Naive thymus-derived CD4-positive, alpha-beta T cell (primary cell): ENCODE results near the gene BTBD2. TPM values are rescaled to one million over a fixed set of nuclear protein-coding genes. Genes with fewer than 3 reads are reported as not detected.
A peak's percentile ranks its signal among the peaks of the same experiment; 100 is the strongest.

Experiments
- ATAC-seq: fragments of 150-1000 bp; cut with Tn5 transposase; 2 replicates; pipeline ENCODE4 v1.10.0; 2021; ENCODE audit warnings: mild to moderate bottlenecking, moderate library complexity
- CTCF ChIA-PET: fragments of 350-600 bp; sonication (Branson Sonifier 250); formaldehyde crosslinking; loops from one replicate; lab custom pipeline; 2021; ENCODE audit warnings: antibody characterized with exemption; lab: Charles Lee
- POLR2A ChIA-PET: fragments of 350-600 bp; sonication (Branson Sonifier 250); formaldehyde crosslinking; loops from one replicate; lab custom pipeline; 2021; ENCODE audit warnings: antibody characterized with exemption, inconsistent platforms; lab: Charles Lee
- DNase-seq, 9 donors: peaks; one replicate each; pipeline versions ENCODE4 v3.0.0 to v3.0.0-alpha.2; 2020 to 2022; ENCODE audit warnings: mixed read lengths in 1 of 9
- H3K27ac ChIP-seq: one replicate; pipeline ENCODE4 v1.7.0; 2013; ENCODE audit warnings: mild to moderate bottlenecking, low read depth, low read length, moderate library complexity
- H3K27me3 ChIP-seq, 2 donors: one replicate each; pipeline ENCODE4 v1.7.0; 2013; ENCODE audit warnings: low read length in 2 of 2, mild to moderate bottlenecking in 2 of 2, moderate library complexity in 2 of 2; ENCODE audit not compliant: control insufficient read depth in 2 of 2, insufficient read depth in 2 of 2
- H3K36me3 ChIP-seq, 3 experiments: 1 replicate in 2 of 3; 2 replicates in 1 of 3; pipeline ENCODE4 v1.7.0; 2013; ENCODE audit warnings: low read length in 3 of 3, mild to moderate bottlenecking in 3 of 3, moderate library complexity in 1 of 3; ENCODE audit not compliant: insufficient read depth in 3 of 3, control insufficient read depth in 2 of 3
- H3K4me1 ChIP-seq, 2 donors: one replicate each; pipeline ENCODE4 v1.7.0; 2013; ENCODE audit warnings: low read length in 2 of 2, mild to moderate bottlenecking in 2 of 2, moderate library complexity in 1 of 2; ENCODE audit not compliant: control insufficient read depth in 2 of 2, insufficient read depth in 2 of 2
- H3K4me3 ChIP-seq: 2 replicates; pipeline ENCODE4 v1.7.0; 2013; ENCODE audit warnings: mild to moderate bottlenecking, low read length
- H3K9me3 ChIP-seq, 3 experiments: 1 replicate in 2 of 3; 2 replicates in 1 of 3; pipeline ENCODE4 v1.7.0; 2013; ENCODE audit warnings: low read length in 3 of 3; ENCODE audit not compliant: control insufficient read depth in 2 of 3
- H3K27ac Mint-ChIP-seq, 9 donors: one replicate each; pipeline ENCODE4 v1.8.0; 2020 to 2022; ENCODE audit warnings: mixed read lengths in 9 of 9, mild to moderate bottlenecking in 8 of 9, moderate library complexity in 5 of 9, inconsistent platforms in 2 of 9
- H3K27me3 Mint-ChIP-seq, 5 donors: one replicate each; pipeline ENCODE4 v1.8.0; 2021 to 2022; ENCODE audit warnings: mixed read lengths in 5 of 5, mild to moderate bottlenecking in 1 of 5
- H3K36me3 Mint-ChIP-seq, 5 donors: one replicate each; pipeline ENCODE4 v1.8.0; 2020 to 2022; ENCODE audit warnings: mixed read lengths in 5 of 5, mild to moderate bottlenecking in 3 of 5, inconsistent platforms in 1 of 5
- H3K4me1 Mint-ChIP-seq, 7 donors: one replicate each; pipeline ENCODE4 v1.8.0; 2020 to 2022; ENCODE audit warnings: mixed read lengths in 7 of 7, mild to moderate bottlenecking in 3 of 7, inconsistent platforms in 1 of 7
- H3K4me3 Mint-ChIP-seq, 10 donors: one replicate each; pipeline ENCODE4 v1.8.0; 2020 to 2022; ENCODE audit warnings: mild to moderate bottlenecking in 10 of 10, mixed read lengths in 10 of 10, moderate library complexity in 6 of 10, inconsistent platforms in 2 of 10
- H3K9me3 Mint-ChIP-seq, 11 donors: one replicate each; pipeline ENCODE4 v1.8.0; 2020 to 2022; ENCODE audit warnings: mixed read lengths in 11 of 11, mild to moderate bottlenecking in 4 of 11, inconsistent platforms in 1 of 11, moderate library complexity in 1 of 11
- intact Hi-C, 2 donors: fragments of 100-400 bp; cut with micrococcal nuclease; formaldehyde crosslinking; loops; one replicate each; pipeline ENCODE4 v1.15.1; 2023
- polyA plus RNA-seq, 2 donors: library from polyadenylated mRNA; unstranded; fragments of 300-500 nt; fragmentation: Illumina TruSeq; gene quantifications; one replicate each; pipeline ENCODE4 v1.2.3, GENCODE V29; 2021
- total RNA-seq, 6 experiments: library from RNA in 5 of 6; stranded (reverse) in 5 of 6; gene quantifications; 1 replicate in 5 of 6; 2 replicates in 1 of 6; pipeline ENCODE4 v1.2.3 and lab custom pipeline; 2021 to 2026

The BTBD2 gene
- total and polyA plus RNA-seq, 7 experiments from 2014 or later: 5.2 to 70.8 (median 62.5) TPM

DNA sequence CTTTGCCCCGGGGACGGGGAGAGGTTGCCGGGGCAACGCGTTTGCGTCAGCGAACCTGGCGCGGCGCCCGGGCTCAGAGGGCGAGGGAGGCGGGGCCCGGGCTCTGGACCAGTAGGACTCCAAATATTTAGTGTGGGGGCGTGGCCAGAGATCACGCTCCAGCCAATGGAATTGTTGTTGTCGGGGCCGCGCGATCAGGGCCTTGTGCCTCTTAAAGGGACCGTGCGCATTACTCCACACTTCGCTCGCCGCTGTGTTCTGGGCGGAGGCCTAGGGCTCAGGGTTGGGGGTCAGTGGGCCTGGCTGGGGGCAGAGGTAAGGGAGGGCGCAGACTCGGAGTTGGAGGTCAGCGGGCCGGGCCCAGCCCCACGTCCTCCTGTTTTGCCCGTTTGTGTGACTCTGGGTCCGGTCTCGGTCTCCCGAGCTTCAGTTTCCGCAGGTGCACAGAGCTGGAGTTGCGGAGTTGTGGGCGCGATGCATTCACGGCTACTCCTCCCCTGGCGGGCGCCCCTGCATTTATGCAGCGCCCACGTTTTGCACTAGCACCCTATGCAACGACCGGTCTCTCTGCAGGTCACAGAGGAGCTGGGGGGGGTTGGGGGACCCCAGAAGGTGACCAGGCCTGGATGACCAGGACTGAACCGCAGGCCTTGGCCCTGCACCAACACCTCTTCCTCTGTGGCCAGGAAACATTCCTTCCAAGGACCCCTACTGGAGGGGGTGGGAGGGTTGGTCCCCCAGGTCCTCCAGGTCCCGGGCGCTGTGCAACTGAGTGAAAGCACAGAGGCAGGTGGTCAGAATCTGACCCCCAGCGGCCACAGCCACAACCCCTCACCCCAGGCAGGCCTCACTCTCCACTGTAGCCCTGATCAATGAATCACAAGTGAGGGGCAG is 46.2 kb upstream of the BTBD2 start:
- peak overlapping the region; percentile 99 for H3K27ac ChIP-seq
- ATAC-seq (peak; percentile 94), DNase-seq (peak; percentile 99 to 100 (median 100))
- H3K4me3 Mint-ChIP-seq: peak overlapping the region; percentile 91 to 97 (median 94)
- intact Hi-C loops: loop anchor here (1.0 to 5.0 kb wide), 9 partner anchors 8 to 199 kb away; partner anchors contain the start of genes IZUMO4 (in 2 of the 2), MKNK2 (in 2 of the 2), MOB3A (in 2 of the 2) and ABHD17A (in 1 of the 2)
- ChIA-PET POLR2A (interaction anchor here (0.6 to 4.1 kb wide), 10 partner anchors 10 to 163 kb away, joined by 3 to 41 read pairs (median 6); partner anchors contain the start of genes MKNK2 and MOB3A), CTCF (no interaction called here)
- no peaks in the 10 kb centered on the region for H3K27me3 ChIP-seq
- no peaks in the 10 kb centered on the region for H3K27me3 Mint-ChIP-seq
- no peaks in the 10 kb centered on the region for H3K36me3 Mint-ChIP-seq
- no peaks in the 10 kb centered on the region for H3K9me3 ChIP-seq
- H3K36me3 ChIP-seq: no peaks in the 10 kb centered on the region
- peak overlapping the region; percentile 85 to 99 (median 97) for H3K27ac Mint-ChIP-seq
- peaks cover 20 to 60% (median 24%) of the 10 kb centered on the region in 7 donors for H3K4me1 Mint-ChIP-seq
- H3K9me3 Mint-ChIP-seq: peaks cover 0 to 4% (median 0%) of the 10 kb centered on the region in 11 donors
- peaks cover 32 to 49% of the 10 kb centered on the region in 2 donors for H3K4me1 ChIP-seq
- H3K4me3 ChIP-seq: peak overlapping the region; percentile 72

GRCh38 chr19:2060884-2061494 is 45.5 kb upstream of the BTBD2 start:
- DNase-seq (no peak), ATAC-seq (peak; percentile 66)
- Mint-ChIP-seq H3K9me3 (peaks cover 0 to 4% (median 0%) of the 10 kb centered on the region in 11 donors), H3K27ac (peak overlapping the region; percentile 95 to 99 (median 97)), H3K27me3 (no peaks in the 10 kb centered on the region), H3K4me1 (peaks cover 20 to 66% (median 27%) of the 10 kb centered on the region in 7 donors), H3K36me3 (no peaks in the 10 kb centered on the region), H3K4me3 (peak overlapping the region; percentile 91 to 97 (median 94))
- H3K27me3 ChIP-seq: no peaks in the 10 kb centered on the region
- no peaks in the 10 kb centered on the region for H3K9me3 ChIP-seq
- H3K4me3 ChIP-seq: peak overlapping the region; percentile 72
- intact Hi-C loops: loop anchor here (1.0 to 5.0 kb wide), 9 partner anchors 8 to 199 kb away; partner anchors contain the start of genes IZUMO4 (in 2 of the 2), MKNK2 (in 2 of the 2), MOB3A (in 2 of the 2) and ABHD17A (in 1 of the 2)
- CTCF ChIA-PET: interaction anchor here (1.2 kb wide), 1 partner anchor 9 kb away, joined by 8 read pairs; the partner anchor contains the start of gene MKNK2
- POLR2A ChIA-PET: interaction anchor here (0.9 to 4.1 kb wide), 12 partner anchors 9 to 162 kb away, joined by 3 to 41 read pairs (median 7); partner anchors contain the start of genes MKNK2 and MOB3A
- peak overlapping the region; percentile 99 for H3K27ac ChIP-seq
- peaks cover 37 to 54% of the 10 kb centered on the region in 2 donors for H3K4me1 ChIP-seq
- no peaks in the 10 kb centered on the region for H3K36me3 ChIP-seq

- Mint-ChIP-seq H3K9me3 (peaks cover 0 to 4% (median 0%) of the 10 kb centered on the region in 11 donors), H3K27ac (peak overlapping the region; percentile 95 to 99 (median 97)), H3K4me3 (peak overlapping the region; percentile 91 to 97 (median 94)), H3K36me3 (no peaks in the 10 kb centered on the region), H3K27me3 (no peaks in the 10 kb centered on the region), H3K4me1 (peaks cover 25 to 78% (median 38%) of the 10 kb centered on the region in 7 donors)
- DNase-seq (no peak), ATAC-seq (no peak)
- H3K4me1 ChIP-seq: peaks cover 38 to 65% of the 10 kb centered on the region in 2 donors
- H3K36me3 ChIP-seq: no peaks in the 10 kb centered on the region
- peak overlapping the region; percentile 99 for H3K27ac ChIP-seq
- H3K9me3 ChIP-seq: no peaks in the 10 kb centered on the region
- no peak overlapping the region for H3K4me3 ChIP-seq
- ChIA-PET CTCF (no interaction called here), POLR2A (interaction anchor here (0.6 to 4.1 kb wide), 10 partner anchors 8 to 36 kb away, joined by 3 to 41 read pairs (median 4); partner anchors contain the start of genes MKNK2 and MOB3A)
- H3K27me3 ChIP-seq: no peaks in the 10 kb centered on the region
- intact Hi-C loops: loop anchor here (1.0 to 5.0 kb wide), 3 partner anchors 17 to 197 kb away; partner anchors contain the start of gene KLF16 (in 1 of the 2)
Measured at GRCh38 chr19:2059422-2060201, 44.1 kb upstream of the BTBD2 start.

DNA sequence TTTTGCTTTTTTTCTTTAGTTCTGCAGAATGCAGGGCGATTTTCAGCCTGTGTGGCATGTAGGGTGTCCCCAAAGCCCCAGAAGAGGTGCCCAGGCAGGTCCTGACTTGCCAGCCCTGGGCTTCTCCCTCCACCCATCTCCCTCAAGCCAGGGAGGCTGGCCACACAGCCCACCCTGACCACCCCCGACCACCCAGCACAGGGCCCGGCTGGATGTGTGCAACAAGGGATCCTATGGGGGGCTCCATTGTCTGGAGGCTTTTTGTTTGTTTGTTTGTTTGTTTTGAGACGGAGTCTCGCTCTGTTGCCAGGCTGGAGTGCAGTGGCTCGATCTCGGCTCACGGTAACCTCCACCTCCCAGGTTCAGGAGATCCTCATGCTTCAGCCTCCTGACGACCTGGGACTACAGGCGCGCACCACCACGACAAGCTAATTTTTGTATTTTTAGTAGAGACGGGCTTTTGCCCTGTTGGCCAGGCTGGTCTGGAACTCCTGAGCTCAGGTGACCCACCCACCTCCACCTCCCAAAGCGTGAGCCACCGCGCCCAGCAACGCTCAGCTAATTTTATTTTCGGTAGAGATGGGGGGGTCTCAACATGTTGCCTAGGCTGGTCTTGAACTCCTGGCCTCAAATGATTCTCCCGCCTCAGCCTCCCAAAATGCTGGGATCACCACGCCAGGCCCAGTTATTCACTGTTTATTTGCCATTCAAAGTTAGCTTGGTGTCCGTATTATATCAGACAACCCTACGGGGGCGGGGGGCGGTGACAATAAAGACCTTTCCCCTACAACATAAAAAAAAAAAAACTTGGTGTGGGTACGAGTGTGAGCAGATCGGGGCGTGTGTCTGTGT is 43.3 kb upstream of the BTBD2 start:
- Histone ChIP-seq H3K9me3 (no peaks in the 10 kb centered on the region), H3K27me3 (no peaks in the 10 kb centered on the region), H3K27ac (peak overlapping the region; percentile 99), H3K4me1 (peaks cover 38 to 65% of the 10 kb centered on the region in 2 donors), H3K36me3 (no peaks in the 10 kb centered on the region), H3K4me3 (no peak overlapping the region)
- intact Hi-C loops: no loop called here
- Mint-ChIP-seq H3K36me3 (no peaks in the 10 kb centered on the region), H3K27ac (peak overlapping the region; percentile 80 to 92 (median 88)), H3K27me3 (no peaks in the 10 kb centered on the region), H3K9me3 (peaks cover 0 to 4% (median 0%) of the 10 kb centered on the region in 11 donors), H3K4me1 (peaks cover 26 to 75% (median 41%) of the 10 kb centered on the region in 7 donors), H3K4me3 (peak overlapping the region in 9 of 10 donors; percentile 29 to 69 (median 61))
- no peak for ATAC-seq
- ChIA-PET POLR2A (interaction anchor here (0.6 to 4.1 kb wide), 9 partner anchors 7 to 40 kb away, joined by 3 to 41 read pairs (median 4); partner anchors contain the start of genes MKNK2 and MOB3A), CTCF (no interaction called here)
- DNase-seq: no peak
